ENCODE data around the gene ZFTA.
A peak's percentile ranks its signal among the peaks of the same experiment; 100 is the strongest.

ZFTA gene

DNA sequence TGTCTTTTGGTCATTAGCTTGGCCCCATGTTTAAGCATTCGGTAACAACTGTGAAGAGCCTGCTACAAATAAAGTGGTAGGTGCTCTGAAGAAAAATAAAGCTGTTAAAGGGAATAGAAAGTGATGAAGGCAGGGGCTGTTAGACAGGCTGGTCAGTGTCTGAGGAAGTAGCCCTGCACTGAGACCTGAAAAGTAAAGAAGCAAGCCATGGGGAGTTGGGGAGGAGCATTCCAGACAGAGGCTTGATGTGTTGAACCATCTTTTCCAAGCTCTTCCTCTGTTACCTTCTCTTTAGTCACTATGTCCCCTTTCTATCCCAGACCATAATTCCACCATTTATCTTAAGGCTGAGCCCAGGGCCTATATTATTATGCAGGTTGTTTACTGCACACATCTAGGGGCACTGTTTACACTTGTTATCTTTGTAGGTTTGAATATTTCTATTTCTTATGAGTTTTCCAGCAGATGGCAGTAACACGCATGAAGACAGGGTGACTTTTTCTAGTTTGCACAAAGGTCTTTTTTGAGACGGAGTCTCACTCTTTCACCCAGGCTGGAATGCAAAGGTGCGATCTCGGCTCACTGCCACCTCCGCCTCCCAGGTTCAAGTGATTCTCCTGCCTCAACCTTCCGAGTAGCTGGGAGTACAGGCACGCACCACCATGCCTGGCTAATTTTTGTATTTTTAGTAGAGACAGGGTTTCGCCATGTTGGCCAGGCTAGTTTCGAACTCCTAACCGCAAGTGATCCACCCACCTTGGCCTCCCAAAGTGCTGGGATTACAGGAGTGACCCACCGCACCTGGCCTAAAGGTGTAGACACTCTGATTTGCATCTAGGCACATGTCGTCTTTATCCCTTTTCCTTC lies 23.0 kb downstream of the ZFTA start:
- no peak for DNase-seq

DNA sequence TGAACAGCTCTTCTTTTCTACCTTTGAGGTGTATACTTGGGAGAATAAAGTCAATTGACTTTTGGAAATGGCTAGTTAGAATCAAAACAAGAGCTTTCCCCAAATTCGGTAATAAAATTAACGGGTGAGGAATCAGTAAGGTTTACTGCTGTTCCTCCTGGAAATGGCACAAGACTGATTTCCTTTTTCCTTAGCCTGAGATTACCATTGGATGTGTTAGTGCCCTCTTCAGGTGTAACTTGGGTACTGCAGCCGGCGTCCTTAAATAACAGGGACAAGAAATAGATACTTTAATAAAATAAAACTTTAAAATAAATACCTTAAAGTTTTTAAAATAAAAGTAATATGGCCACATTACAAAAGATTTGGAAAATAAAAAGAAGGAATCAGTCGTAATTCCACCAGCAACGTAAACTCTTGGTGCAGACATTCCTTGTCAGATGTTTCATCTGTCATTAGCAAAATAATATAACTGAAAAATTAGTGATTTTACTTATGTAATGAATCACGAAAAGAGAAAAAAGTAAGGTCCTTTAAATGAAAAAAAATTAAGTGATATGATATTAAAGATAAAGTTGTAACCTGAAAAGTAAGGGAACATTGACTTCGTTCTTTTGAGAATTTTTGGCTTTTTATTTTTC lies 29.7 kb downstream of the ZFTA start:
- DNase-seq = peak; percentile 74

DNA sequence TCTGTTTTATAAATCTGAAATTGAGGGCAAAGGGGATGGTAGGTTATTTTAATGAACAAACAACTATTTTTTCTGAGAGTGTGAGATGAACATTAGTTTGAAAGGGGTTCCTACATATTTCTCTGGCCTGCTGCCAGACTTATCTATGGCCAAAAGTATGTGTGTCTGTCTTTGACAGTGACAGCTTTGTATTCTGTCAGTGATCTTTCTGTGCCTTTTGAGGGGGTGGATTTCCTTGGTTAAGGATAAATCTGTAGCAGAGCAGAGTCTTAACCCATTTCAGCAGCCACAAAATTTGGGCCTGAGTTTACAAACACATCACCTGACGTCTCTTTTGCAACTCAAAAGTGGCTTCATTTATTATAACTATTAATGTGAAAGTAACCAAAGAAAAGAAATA lies 30.9 kb downstream of the ZFTA start:
- no peak for DNase-seq

DNA sequence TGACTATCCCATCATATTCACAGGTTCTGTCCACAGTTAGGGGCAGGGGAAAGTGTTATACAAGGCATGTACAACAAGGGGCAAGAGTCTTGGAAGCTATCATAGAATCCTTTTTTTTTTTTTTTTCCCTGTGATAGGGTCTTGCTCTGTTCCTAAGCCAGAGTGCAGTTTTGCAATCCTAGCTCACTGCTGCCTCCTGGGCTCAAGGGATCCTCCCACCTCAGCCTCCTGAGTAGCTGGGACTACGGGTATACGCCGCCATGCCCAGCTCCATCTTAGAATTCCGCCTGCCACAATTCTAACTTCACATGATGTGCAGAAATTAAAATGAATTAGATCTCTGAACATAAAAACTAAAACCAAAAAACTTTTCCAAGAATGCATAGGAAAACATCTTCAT lies 31.7 kb downstream of the ZFTA start:
- DNase-seq = no peak

DNA sequence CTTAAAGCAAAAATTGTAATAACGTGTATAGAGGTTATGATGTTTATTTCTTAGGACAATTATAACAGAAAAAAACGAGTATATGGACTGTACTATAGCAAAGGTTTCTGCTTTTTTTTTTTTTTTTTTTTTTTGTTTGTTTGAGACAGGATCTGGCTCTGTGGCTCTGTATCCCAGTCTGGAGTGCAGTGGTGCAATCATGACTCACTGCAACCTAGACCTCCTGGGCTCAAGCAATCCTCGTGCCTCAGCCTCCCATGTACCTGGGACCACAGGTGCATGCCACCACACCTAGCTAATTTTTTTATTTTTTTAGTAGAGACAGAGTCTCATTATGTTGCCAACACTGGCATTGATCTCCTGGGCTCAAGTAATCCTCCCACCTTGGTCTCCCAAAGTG lies 39.2 kb downstream of the ZFTA start:
- no peak for DNase-seq

DNA sequence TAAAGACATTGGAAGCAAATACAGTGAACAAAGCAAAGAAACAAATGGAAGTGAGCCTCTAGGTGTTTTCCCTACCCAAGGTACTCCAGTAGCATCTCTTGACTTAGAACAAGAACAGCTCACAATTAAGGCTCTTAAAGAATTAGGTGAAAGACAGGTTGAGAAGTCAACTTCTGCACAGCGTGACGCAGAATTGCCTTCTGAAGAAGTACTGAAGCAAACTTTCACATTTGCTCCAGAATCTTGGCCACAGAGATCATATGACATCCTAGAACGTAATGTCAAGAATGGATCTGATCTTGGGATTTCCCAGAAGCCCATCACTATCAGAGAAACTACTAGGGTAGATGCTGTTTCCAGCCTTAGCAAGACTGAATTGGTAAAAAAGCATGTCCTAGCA lies 48.0 kb downstream of the ZFTA start:
- DNase-seq = no peak

DNA sequence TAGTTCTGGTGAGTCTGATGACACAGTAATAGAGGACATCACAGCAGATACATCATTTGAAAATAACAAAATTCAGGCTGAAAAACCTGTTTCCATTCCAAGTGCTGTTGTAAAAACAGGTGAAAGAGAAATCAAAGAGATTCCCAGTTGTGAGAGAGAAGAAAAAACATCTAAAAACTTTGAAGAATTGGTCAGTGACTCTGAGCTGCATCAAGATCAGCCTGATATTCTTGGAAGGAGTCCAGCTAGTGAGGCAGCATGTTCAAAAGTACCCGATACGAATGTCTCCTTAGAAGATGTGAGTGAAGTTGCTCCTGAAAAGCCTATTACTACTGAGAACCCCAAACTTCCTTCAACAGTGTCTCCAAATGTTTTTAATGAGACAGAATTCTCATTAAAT lies 48.6 kb downstream of the ZFTA start:
- no peak for DNase-seq

DNA sequence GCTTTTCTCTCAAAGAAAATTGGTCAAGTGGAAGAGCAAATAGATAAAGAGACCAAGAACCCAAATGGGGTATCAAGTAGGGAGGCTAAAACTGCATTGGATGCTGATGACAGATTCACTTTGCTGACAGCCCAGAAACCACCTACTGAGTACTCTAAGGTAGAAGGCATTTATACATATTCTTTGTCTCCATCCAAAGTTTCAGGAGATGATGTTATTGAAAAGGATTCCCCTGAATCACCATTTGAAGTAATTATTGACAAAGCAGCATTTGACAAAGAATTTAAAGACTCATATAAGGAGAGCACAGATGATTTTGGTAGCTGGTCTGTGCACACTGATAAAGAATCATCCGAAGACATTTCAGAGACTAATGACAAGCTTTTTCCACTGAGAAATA lies 49.6 kb downstream of the ZFTA start:
- DNase-seq = no peak

Measured in NCI-H1694 treated with DMSO at 0.1 percent for 48 hours (cell line).